Cardiac fibroblast (primary cell): ENCODE results near the gene CDH9.

Experiments
- DNase-seq, 2 donors: peaks; one replicate each; pipeline versions ENCODE4 v3.0.0 to v3.0.0-alpha.2; 2010; ENCODE audit warnings: low read depth in 2 of 2
- H3K4me3 ChIP-seq, 2 donors: replicated peaks in 1 of 2; 1 replicate in 1 of 2; 2 replicates in 1 of 2; pipeline ENCODE4 v1.5.1; 2011; ENCODE audit warnings: low read depth in 2 of 2, low read length in 2 of 2, mild to moderate bottlenecking in 2 of 2, moderate library complexity in 1 of 2
- TF ChIP-seq, protein P1 (sequence below): IDR thresholded peaks from one replicate; pipeline ENCODE4 v1.5.1; 2011; ENCODE audit warnings: low read depth, mild to moderate bottlenecking, low read length, inconsistent platforms

The CDH9 gene, protein sequence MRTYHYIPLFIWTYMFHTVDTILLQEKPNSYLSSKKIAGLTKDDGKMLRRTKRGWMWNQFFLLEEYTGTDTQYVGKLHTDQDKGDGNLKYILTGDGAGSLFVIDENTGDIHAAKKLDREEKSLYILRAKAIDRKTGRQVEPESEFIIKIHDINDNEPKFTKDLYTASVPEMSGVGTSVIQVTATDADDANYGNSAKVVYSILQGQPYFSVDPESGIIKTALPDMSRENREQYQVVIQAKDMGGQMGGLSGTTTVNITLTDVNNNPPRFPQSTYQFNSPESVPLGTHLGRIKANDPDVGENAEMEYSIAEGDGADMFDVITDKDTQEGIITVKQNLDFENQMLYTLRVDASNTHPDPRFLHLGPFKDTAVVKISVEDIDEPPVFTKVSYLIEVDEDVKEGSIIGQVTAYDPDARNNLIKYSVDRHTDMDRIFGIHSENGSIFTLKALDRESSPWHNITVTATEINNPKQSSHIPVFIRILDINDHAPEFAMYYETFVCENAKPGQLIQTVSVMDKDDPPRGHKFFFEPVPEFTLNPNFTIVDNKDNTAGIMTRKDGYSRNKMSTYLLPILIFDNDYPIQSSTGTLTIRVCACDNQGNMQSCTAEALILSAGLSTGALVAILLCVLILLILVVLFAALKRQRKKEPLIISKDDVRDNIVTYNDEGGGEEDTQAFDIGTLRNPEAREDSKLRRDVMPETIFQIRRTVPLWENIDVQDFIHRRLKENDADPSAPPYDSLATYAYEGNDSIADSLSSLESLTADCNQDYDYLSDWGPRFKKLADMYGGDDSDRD

DNA sequence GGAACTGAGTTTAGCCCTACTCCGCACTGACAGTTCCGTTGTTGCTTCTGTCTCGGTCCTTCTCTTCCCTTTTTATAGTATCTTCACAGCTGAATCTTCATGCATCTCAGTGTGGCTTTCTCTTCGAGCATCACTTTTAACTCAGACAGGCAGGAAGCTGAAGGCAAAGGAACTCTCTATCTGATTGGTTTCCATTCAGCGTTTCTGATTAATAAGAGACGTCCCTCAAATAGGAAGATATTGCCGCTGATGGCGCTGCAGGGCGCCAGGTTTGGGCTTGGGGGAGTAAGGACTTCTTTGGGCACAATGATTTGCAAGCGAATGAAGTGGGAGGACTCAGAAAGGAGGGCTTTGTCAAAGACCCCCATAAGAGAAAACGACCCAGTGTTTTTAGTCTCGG lies at the start of gene CDH9:
CDH9 (minus strand) TSS at position 111 of the 400 bp plus-strand sequence. CDS start 50,253 bp downstream, outside the sequence.
- DNase-seq = no peak
- TF ChIP-seq, protein P1, sequence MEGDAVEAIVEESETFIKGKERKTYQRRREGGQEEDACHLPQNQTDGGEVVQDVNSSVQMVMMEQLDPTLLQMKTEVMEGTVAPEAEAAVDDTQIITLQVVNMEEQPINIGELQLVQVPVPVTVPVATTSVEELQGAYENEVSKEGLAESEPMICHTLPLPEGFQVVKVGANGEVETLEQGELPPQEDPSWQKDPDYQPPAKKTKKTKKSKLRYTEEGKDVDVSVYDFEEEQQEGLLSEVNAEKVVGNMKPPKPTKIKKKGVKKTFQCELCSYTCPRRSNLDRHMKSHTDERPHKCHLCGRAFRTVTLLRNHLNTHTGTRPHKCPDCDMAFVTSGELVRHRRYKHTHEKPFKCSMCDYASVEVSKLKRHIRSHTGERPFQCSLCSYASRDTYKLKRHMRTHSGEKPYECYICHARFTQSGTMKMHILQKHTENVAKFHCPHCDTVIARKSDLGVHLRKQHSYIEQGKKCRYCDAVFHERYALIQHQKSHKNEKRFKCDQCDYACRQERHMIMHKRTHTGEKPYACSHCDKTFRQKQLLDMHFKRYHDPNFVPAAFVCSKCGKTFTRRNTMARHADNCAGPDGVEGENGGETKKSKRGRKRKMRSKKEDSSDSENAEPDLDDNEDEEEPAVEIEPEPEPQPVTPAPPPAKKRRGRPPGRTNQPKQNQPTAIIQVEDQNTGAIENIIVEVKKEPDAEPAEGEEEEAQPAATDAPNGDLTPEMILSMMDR = no peak
- H3K4me3 ChIP-seq = no peak within 1 kb of the TSS

DNA sequence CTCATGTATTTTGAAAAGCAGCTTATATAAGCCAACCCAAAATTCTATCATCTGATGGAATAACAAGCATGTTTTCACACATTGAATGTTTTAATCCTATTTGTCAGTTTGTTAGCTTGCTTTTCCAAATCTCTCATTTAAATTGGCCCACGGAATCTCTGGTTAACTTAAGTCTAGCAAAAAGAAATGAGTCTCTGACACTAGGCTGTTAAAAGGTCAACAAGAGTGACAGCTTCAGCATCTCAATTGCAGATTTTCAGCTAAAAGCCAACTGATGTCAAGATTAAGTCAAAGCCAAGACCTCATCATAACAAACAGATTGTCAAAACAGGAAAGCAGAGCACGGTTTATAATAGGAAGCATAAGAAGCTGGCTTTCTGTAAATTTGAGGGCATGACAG lies 49.4 kb upstream of the CDH9 start:
- TF ChIP-seq, protein P1 = no peak
- no peak overlapping the region for H3K4me3 ChIP-seq
- no peak for DNase-seq

DNA sequence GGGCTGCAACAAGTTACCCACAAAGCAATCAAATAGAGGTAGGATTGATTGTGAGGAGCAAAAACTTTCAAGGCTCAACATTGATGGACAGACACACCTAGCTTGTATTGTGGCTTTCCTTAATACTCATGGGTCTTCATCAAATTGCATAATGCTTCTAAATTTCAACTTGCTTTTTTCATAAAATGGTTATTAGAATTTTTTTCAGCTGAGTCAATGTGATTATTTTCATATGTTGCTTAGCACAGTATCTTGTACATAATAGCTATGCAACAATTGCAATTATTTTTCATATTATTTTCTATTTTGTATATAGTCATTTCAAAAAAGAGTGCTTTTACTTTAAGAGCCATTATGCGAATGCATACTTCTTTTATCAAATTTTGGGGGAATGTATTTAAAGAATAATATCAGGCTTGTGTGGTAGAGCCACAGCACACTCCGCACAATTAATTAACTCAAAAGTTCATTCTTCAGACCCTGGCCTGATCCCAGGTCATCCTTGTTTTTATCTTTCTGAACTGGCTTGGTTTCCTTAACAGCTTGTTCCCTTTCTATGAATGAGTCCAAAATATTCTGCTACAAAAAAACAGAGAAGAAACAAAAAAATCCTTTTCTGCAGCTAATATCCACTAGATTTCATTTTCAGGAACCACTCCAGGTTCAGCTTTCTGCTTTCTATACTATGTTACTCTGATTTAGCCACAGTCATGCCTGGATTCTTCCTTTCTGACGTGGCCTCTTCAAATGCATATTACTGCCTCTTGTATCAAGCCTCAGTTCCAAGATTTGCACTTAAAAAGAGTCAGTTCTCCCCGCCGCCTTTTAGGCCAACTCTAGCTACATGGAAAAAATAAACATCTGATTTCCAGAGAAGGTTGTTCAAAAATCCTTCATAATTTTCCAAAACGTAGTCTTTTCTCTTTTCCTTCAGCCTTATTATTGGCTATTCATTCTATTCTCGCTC lies 45.3 kb upstream of the CDH9 start:
- TF ChIP-seq, protein P1 = no peak
- no peak overlapping the region for H3K4me3 ChIP-seq
- peak in 1 of 2 donors; percentile 18 for DNase-seq

DNA sequence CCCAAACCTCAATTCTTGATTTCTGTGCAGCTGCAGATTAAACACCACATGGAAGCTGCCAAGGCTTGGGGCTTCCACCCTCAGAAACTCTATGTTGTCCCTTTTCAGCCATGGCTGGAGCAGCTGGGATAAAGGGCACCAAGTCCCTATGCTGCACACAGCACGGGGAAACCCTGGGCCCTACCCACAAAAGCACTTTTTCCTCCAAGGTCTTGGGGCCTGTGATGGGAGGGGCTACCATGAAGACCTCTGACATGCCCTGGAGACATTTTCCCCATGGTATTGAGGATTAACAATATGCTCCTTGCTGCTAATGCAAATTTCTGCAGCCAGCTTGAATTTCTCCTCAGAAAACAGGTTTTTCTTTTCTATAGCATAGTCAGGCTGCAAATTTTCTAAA lies 41.8 kb upstream of the CDH9 start:
- H3K4me3 ChIP-seq = no peak overlapping the region
- TF ChIP-seq, protein P1 = no peak
- no peak for DNase-seq

DNA sequence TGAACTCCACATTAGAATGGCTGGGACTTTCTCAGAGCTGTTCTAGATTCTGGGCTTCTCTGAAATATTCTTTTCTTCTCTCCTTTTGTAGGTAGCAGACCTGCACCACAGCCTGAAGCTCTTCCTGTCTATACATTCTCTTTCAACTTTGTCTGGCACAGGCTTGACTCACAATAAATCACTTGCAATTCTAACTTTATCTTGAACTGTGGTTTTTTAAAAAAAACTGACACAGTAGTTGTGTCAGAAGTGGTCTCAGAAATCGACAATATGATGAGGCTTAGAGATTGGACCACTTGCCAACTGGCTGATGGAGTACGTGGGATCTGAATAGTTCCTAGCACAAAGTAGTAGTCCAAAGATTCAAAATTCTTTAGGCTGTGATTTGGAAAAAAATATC lies 24.1 kb upstream of the CDH9 start:
- TF ChIP-seq, protein P1 = no peak
- no peak overlapping the region for H3K4me3 ChIP-seq
- no peak for DNase-seq

DNA sequence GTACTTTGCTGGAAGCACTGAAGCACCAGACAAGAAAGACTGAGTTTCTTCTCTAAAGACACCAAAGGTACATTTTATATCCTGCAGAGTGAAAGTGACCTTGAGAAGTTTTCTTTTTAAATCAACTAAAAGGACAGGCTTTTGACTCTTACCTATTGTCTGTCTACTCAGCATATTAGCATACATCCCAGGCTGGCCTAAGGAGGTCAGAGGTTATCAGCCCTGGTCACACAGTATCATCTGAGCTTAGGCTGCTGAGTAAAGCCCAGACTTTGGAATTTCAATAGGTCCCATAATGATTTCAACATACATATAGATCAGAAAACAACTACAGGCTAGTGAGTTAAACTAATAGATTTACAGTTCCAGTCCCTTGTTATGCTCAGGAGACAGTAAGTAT lies 10.1 kb upstream of the CDH9 start:
- H3K4me3 ChIP-seq = no peak overlapping the region
- DNase-seq = no peak
- TF ChIP-seq, protein P1 = no peak
